Stimulated activated CD8-positive, alpha-beta memory T cell treated with anti-CD3 and anti-CD28 coated beads, Interleukin-12 subunit alpha, Interleukin-12 subunit beta, amount 100 ng/mL, for 4 hours (primary cell): ENCODE results near the gene PPP2R3B.

Source experiments
- DNase-seq: peaks from one replicate; pipeline ENCODE4 v3.0.0-alpha.2; 2020; ENCODE audit warnings: low read depth

PPP2R3B gene

DNA sequence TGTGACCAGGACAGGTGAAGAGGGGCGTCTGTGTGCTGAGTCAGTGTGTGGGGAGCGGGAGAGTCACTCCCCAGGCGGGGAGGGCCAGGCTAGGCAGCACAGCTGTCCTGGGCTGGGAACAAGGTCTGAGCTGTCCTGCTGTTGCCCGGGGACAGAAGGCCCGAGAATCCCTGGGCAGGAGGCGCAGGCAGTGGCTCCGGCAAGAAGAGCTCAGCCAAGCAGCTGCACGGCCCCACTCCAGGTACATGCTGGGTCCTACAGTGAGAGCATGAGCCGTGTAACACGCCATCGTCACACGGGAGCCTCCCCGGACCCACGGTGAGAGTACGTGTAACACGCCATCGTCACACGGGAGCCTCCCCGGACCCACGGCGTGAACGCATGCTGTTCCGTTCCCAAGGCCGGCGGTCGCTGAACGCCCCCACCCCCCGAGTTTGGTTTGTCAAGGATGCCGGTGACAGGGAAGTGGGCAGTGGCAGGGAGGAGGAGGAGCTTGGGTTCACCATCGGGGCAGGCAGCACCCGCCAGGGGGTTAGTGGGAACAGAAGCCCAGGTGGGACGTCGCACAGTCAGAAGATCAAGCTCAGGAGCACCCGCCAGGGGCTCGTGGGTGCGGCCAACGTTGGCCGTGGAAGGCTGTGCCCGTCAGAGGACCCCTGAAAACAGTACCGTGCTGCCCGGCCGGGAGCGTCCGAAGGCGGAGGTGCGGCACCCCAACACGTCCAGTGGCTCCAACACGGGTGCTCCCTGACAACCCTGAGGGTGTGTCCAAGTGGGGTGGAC is 15.6 kb downstream of the PPP2R3B start:
- DNase-seq = no peak

DNA sequence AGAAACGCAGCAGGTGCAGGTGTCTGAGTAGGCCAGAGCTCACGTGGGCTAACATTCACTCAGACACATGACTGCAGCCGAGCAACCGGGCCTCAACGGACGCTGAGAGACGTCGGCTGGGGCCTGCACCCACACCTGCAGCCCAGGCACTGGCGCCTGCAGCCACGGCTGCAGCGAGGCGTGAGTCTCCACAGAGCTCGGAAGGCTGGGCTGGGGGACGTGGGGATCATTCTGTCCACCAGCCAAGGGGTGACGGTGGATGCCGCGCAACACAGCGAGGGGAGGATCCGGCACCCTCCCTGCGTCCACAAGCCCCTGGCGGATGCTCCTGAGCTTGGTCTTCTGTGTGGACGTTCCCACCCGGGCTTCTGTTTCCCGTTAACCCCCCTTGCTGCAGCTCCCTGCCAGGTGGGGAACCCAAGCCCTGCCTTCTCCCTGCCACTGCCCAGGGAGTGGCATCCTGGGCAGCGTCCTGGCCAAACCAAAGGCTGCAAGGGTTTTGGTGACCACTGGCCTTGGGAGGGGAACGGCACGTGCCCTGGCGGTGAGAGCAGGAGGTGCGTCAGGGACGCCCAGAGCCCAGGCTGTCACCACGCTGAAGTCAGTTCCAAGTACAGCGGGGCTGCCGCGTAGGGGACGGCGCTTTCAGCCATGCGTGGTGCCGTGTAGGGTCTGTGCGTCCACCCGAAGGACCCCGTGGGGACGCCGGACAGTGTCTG is 16.3 kb downstream of the PPP2R3B start:
- DNase-seq = no peak

DNA sequence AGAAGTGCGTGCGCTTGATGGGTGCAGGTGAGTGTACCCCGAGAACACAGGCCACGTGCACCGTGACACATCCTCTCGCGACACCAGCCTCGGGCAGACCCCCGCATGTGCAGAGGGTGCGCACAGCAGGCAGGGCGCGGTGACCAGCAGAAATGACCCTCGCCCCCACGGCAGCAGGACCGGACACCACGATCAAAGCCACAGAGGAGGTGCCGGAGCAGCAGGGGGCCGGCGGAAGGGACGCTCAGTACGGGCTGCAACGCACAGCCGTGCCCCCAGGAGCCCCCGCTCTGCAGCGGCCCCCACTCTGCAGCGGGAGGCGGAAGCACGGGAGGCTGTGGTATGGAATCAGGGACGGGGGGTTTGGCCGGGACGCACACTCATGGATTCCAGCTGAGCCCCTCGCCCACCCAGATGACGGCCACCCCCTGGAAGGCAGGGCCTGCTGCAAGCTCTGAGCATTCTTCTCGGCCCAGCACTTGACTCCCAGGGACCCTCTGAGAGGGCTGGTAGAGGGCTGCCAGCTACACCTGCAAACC is 17.1 kb downstream of the PPP2R3B start:
- no peak for DNase-seq

- no peak for DNase-seq
Observed at GRCh38 chrX:368811-369562, 17.7 kb downstream of the PPP2R3B start.

- no peak for DNase-seq
Observed at GRCh38 chrX:367866-368265, 18.8 kb downstream of the PPP2R3B start.

DNA sequence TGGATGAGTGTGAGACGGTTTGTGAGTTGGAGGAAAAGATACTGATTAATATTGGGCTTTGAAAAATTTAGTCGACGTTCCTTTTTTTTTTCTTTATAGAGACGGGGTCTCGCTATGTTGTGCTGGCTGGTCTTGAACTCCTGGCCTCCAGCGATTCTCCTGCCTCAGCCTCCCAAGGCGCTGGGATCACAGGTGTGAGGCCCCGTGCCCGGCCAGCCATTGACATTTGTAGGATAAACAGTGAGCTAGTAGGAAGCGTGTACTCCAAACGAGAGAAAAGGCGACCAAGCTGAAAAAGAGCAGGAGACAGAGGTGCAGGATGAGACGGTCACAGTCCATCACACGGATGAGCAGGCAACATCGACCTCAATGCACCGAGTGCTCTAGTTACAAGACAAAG is 19.4 kb downstream of the PPP2R3B start:
- no peak for DNase-seq

DNA sequence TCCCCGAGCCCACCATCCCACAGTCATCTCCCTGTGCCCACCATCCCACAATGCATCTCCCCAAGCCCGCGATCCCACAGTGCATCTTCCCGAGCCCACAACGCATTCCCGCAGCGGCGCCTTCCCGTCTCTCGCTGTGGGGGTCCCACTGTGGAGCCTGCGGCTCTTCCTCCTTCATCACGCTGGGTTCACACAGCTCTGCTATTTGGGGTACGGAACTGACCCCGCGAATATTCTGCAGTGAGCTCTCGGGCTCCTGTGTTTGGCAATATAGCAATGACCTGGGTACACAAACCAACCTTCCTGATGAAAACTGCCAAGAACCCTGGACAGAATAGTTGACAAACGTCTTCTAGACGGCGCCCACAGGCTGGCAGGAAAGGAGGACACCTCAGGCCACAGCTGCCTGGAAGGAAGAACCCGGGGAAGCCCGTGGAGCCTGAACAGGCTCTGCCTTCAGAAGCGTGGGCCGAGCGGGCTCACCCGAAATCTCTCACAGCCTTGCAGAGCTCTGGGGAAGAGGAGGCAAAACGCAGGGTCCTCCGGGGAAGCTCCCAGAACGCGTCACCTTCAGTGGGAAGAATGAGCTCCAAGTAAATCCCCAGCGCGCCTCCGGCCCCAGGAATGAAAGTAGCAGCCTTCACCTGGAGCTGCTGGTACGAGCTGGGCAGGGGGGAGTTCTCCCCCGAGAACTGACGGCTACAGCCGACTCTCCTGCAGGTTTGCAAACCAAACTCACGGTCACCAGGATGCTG is 22.9 kb downstream of the PPP2R3B start:
- no peak for DNase-seq

DNA sequence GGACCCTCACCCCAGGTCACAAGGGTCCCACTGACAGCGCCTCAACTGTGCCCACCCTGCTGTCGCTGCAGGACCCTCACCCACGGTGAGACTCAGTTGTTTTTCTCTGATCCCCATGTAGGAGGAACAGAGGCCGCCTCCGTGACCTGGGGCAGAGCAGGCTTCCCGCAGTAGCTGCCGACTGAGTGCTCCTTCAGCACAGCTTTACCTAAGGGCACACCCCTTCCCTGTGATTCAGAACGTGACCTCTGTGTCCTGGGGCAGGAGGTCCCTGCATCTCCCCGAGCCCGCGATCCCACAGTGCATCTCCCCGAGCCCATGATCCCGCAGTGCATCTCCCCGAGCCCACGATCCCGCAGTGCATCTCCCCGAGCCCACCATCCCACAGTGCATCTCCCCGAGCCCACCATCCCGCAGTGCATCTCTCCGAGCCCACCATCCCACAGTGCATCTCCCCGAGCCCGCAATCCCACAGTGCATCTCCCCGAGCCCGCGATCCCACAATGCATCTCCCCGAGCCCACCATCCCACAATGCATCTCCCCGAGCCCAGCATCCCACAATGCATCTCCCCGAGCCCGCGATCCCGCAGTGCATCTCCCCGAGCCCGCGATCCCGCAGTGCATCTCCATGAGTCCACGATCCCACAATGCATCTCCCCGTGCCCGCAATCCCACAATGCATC is 23.6 kb downstream of the PPP2R3B start:
- no peak for DNase-seq

DNA sequence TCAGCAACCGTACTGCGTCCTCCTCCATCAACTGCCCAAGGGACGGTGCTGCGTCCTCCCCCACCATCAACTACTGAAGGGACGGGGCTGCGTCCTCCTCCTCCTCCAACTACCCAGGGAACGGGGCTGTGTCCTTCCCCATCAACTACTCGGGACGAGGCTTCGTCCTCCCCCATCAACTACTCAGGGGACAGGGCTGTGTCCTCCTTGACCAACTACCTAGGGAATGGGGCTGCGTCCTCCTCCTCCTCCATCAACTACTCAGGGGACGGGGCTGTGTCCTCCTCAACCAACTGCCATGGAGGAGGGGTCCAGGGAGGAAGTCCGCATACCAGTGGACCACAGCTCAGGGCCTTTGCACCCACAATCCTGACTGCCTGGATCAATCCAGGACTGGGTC is 24.4 kb downstream of the PPP2R3B start:
- no peak for DNase-seq

GRCh38 chrX:361231-362145 is 25.2 kb downstream of the PPP2R3B start:
- DNase-seq = no peak

GRCh38 chrX:360496-361150 is 26.1 kb downstream of the PPP2R3B start:
- no peak for DNase-seq

GRCh38 chrX:358651-359143 is 28.0 kb downstream of the PPP2R3B start:
- DNase-seq = no peak

DNA sequence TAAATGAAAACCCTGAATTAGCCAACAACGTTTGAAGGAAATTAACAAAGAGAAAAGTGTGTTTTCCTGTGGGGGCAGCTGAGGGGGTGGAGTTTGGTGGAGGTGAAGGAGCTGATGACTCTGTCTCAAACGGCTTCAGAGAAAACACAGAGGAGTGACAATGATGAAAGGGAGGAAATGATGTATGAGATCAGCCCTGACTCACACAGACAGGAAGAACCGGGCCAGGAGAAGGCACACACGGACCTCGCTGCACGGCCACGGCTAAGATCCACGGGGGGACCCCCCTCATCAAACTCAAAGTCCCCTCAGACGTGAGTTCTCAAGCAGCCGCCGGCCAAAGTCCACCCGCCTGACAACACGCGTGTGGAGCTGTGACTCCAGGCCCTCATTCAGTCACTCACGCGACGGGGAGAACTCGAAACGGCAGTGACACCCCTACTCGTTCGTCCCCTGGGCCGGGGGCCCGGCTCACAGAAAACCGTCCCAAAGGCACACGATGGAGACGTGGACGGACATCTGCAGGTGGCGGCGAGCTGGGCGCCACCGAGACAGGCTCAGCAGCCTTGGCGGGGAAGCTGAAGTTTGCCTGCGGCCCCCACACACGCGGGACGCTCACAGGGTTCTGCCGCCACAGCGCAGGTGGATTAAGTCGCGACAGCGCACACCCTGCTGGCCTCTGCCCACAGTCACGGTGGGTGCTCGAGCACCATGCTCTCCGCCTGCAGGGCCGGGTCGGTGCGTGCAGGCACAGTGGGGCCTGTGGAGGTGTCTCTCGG is 28.8 kb downstream of the PPP2R3B start:
- no peak for DNase-seq

- no peak for DNase-seq
Observed at GRCh38 chrX:357035-357692, 29.5 kb downstream of the PPP2R3B start.

DNA sequence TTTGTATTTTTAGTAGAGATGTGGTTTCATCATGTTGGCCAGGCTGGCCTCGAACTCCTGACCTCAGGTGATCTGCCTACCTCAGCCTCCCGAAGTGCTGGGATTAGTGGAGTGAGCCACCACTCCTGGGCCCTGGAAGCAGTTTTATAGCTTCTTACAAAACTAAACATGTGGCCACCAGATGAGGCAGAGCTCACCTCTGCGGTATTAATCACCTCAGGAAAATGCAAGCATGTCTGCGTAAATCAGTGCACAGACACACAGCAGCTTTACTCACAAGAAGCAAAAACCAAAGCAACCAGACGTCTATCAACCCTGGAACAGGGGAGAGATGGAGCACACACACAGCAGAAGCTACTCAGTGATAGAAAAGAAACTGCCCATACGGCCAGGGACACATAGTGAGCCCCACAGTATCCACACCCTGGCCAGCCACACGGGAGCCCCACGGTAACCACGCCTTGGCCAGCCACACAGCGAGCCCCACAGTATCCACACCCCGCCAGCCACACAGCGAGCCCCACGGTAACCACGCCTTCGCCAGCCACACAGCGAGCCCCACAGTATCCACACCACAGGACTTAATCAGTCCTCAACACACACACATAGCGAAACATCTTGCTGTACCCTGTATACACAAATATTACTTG is 30.2 kb downstream of the PPP2R3B start:
- DNase-seq = no peak

- no peak for DNase-seq
Observed at GRCh38 chrX:355329-356050, 31.2 kb downstream of the PPP2R3B start.
